ENCODE data around the gene PARP2.
"Not testable (repeated sequence)": the region's sequence is repeated elsewhere in the genome, so short reads cannot be mapped to it uniquely, and the experiment has no call there.

PARP2 gene

GRCh38 chr14:20343092-20343861 is at the start of gene PARP2:
Gene PARP2, plus strand, starts transcription at chr14:20343635. Its CDS starts 7 bp downstream, at chr14:20343642.
- peak; percentile 100 for DNase-seq

GRCh38 chr14:20294636-20295035 is 48.8 kb upstream of the PARP2 start:
- no peak for DNase-seq

- no peak for DNase-seq
Measured at GRCh38 chr14:20295067-20295466, 48.4 kb upstream of the PARP2 start.

GRCh38 chr14:20302042-20302755 is 41.2 kb upstream of the PARP2 start:
- DNase-seq, result no peak

GRCh38 chr14:20305265-20306078 is 38.0 kb upstream of the PARP2 start, which contains the start of gene TTC5:
Gene TTC5, minus strand, starts transcription at chr14:20305951. Its CDS starts 14 bp downstream, at chr14:20305937.
- peak; percentile 98 for DNase-seq

DNA sequence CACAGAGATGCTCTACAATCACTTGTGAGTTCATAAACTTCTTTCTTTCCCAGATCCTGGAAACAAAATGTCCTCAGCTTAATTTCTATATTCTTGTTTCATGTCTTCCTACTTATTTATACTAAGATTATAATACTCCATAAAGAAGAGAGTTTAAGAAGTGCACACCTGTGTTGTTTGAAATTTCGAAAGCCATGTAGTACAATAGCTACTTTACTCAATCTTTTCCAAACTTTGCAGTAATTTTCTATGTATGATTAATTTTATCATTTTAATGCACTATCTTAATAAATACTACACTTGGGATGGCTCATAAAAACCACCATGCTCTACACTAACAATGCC is 37.4 kb upstream of the PARP2 start:
- no peak for DNase-seq

- no peak for DNase-seq
Measured at GRCh38 chr14:20314026-20314425, 29.4 kb upstream of the PARP2 start.

GRCh38 chr14:20317720-20318119 is 25.7 kb upstream of the PARP2 start:
- no peak for DNase-seq

GRCh38 chr14:20327005-20327869 is 16.2 kb upstream of the PARP2 start:
- peak; percentile 87 for DNase-seq

GRCh38 chr14:20328705-20329104 is 14.7 kb upstream of the PARP2 start:
- no peak for DNase-seq

GRCh38 chr14:20329355-20329754 is 14.1 kb upstream of the PARP2 start:
- DNase-seq, result no peak

DNA sequence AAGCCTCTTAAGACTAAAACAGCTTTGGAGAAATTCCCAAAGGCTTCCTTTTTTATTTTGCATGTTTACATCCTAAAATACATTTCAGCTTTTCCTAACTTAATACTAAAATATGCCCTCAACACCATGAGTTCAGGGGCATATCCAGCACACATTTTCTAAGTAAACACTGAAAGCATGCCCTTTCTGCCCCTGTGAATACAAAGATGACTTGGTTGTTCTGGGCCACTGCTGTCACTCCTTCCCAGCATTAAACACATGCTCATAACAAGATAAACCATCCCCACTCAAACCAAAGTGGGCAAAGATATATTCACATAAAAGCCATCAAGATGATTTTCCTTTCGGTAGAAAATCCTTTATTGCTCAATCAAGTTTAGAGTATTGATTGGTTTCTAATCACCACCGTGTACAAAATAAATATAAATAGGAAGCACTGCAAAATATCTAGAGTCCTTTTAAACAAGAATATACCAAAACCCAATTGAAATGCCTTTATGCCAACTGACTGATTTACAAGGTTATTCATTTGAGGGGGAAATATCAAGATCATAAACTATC is 12.3 kb upstream of the PARP2 start:
- DNase-seq, result no peak

DNA sequence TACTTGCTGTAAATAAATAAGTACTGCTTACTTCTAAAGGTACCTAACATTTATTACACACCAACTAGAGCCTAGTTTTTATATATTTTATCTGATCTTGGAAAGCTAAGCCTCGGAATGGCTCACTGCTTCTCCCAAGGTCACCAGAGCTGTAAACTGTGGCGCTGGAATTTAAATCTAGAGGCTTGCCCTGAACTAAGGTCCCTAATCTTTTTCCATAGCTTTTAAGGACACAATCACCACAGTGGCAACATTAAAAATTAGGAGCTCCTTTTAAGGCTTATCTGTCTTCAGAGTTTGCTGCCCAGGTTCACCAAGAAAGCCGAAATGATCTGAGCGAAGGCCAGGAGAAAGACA is 11.0 kb upstream of the PARP2 start:
- no peak for DNase-seq

- DNase-seq, result peak; percentile 90
Measured at GRCh38 chr14:20332788-20333493, 10.5 kb upstream of the PARP2 start, which contains the start of gene CCNB1IP1. Gene CCNB1IP1, minus strand, starts transcription at chr14:20333279. Its CDS starts 16,756 bp downstream, at chr14:20316523.

DNA sequence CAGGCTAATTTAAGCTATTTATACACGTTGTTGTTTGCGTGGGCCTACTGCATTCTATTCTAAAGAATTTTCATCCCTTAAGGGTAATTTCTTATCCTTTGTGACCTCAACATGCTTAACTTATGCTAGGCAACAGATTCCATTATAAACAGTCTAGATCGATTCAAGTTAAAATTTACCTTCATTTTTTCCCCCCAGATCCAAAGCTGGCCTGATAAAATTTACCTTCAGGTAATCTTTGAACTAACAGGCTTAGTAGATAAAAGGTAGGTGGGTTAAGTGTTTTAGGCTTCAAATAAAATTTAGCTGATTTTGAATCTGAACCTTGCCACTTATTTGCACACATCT is 10.0 kb upstream of the PARP2 start:
- DNase-seq, result no peak

GRCh38 chr14:20334017-20334416 is 9.4 kb upstream of the PARP2 start:
- no peak for DNase-seq

- DNase-seq, result not testable (repeated sequence)
Measured at GRCh38 chr14:20341032-20341431, 2.4 kb upstream of the PARP2 start.

GRCh38 chr14:20341646-20342045 is 1.8 kb upstream of the PARP2 start:
- no peak for DNase-seq

DNA sequence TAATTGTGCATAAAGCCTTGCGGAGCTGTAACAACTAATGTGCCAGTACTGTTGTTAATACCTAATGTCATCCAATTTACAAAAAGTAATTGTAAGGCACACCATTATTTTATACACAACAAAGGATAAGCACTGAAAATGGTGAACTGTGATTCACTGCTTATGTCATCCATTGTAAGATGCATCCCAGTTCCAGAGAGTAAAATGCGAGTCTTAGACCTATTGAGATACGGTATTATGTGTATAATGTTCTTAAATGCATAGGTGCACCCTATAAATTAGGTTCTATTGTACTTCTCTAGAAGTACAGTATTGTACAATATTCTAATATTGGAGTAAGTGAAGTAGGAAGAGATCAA is 406 bp downstream of the PARP2 start:
- DNase-seq, result peak; percentile 86

GRCh38 chr14:20345366-20345765 is 1.9 kb downstream of the PARP2 start:
- DNase-seq, result no peak

GRCh38 chr14:20346713-20347112 is 3.3 kb downstream of the PARP2 start:
- no peak for DNase-seq

DNA sequence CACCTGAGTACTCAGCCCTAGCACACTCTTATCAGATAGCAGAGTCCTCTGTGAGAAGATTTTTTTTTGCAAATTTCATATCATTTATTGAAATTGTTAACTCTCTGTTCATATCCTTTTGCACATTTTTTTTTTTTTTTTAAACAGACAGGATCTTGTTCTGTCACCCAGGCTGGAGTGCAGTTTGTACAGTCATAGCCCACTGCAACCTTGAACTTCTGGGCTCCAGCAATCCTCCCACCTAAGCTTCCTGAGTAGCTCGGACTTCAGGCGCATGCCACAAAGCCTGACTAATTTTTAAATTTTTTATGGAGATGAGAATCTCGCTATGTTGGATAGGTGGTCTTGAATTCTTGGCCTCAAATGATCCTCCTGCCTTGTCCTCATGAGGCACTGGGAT is 4.3 kb downstream of the PARP2 start:
- DNase-seq, result no peak

Measured in eye (tissue), 1 donor.